GM20000 (cell line): Measurements from ENCODE around the gene HFE.
A peak's percentile ranks its signal among the peaks of the same experiment; 100 is the strongest.
"Not testable (repeated sequence)": the region's sequence is repeated elsewhere in the genome, so short reads cannot be mapped to it uniquely, and the experiment has no call there.

Source experiments
- DNase-seq: peaks from one replicate; pipeline ENCODE4 v3.0.0; 2012; ENCODE audit warnings: low spot score
- CTCF ChIP-seq: IDR thresholded peaks from 2 replicates; pipeline ENCODE4 v1.5.1; 2012; ENCODE audit warnings: mild to moderate bottlenecking, control low read depth; ENCODE audit errors: extremely low read depth, missing control alignments

Gene HFE

GRCh38 chr6:26048590-26048989, 38.6 kb upstream of the HFE start:
- TF ChIP-seq CTCF: no peak
- DNase-seq: no peak

GRCh38 chr6:26051665-26052310, 35.4 kb upstream of the HFE start:
- TF ChIP-seq CTCF: no peak
- DNase-seq: no peak

- not testable (repeated sequence) for DNase-seq
These were observed 34.4 kb upstream of the HFE start for GRCh38 chr6:26052762-26053250.

GRCh38 chr6:26053992-26054780, 33.0 kb upstream of the HFE start:
- TF ChIP-seq CTCF: no peak
- DNase-seq: no peak

- no peak for TF ChIP-seq CTCF
- DNase-seq: peak; percentile 69
These were observed 32.2 kb upstream of the HFE start for GRCh38 chr6:26054781-26055718.

- DNase-seq: peak; percentile 80
- TF ChIP-seq CTCF: no peak
These were observed 31.3 kb upstream of the HFE start for GRCh38 chr6:26055719-26056582.
